Activated CD4-positive, alpha-beta T cell treated with anti-CD3 and anti-CD28 coated beads for 1 hour (primary cell): Measurements from ENCODE around the gene RAP1GAP2.

Experiments
- DNase-seq: peaks from one replicate; pipeline ENCODE4 v3.0.0-alpha.2; 2020

The RAP1GAP2 gene

DNA sequence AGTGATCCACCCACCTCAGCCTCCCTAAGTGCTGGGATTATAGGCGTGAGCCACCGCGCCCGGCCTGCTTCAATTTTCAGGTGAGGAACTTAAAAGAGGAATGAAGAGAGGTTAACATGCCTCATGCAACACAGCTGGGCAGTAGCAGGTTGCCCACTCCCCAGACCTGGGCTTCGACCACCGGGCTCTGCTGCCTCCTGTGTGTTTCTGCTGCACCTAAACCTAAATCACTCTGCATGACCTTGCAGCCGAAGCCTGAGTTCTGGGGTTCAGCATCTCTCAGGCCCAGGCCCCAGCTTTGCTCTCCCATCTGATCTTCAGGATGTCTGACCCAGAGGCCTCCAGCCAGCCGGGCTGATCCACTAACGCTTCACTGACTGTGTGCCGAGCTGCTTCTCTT is 154.6 kb downstream of the RAP1GAP2 start:
- DNase-seq, result no peak

DNA sequence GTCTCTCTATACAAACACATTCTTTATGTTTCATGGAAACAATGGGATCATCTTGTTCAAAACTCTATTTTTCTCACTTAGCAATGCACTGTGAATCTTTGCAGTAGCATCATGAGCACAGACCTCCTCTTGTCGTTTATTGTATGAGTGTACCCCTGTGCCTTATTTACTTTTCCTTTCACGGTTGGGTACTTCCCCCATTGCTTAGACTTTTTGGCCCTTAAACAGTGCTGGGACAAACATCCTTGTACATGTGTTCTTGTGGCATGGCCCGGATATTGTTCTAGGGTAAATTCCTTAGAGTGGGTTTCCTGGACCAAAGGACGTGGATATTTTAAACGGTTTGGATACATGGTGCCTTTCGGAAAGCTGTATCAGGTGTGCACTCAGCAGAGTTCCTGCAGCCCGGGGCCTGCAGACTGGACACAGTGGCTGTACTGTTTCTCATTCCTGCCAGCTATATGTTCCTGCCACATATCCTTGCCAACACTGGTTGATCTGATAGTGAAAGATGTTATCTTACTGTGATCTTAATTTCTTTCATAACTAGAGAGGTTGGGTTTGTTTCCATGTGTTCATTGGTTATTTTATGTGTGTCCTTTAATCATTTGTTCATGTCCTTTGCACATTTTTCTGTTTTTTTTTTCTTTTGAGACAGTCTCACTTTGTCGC is 156.1 kb downstream of the RAP1GAP2 start:
- DNase-seq, result no peak

DNA sequence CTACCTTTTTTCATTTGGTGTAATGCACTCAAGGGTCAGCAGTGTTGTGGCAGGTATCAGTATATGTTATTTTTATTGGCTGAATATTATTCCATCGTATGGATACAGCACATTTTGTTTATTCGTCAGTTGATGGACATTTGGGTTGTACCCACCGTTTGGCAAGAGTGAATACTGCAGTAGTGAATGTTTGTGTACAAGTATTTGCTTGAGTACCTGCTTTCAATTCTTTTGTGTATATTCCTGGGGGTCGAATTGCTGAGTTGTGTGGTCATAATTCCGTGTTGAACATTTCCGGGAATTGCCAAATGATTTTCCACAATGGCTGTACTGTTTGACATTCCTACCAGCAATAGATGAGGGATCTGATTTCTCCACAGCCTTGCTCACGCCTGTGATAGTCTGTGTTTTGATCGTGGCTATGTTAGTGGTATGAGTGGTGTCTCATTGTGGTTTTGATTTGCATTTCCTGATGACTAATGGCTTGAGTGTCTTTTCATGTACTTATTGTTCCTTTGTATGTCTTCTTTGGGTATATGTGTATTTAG is 158.7 kb downstream of the RAP1GAP2 start:
- no peak for DNase-seq

- no peak for DNase-seq
Observed at GRCh38 chr17:2955931-2956582, 159.8 kb downstream of the RAP1GAP2 start.

- DNase-seq, result no peak
Observed at GRCh38 chr17:2957631-2958286, 161.5 kb downstream of the RAP1GAP2 start.

DNA sequence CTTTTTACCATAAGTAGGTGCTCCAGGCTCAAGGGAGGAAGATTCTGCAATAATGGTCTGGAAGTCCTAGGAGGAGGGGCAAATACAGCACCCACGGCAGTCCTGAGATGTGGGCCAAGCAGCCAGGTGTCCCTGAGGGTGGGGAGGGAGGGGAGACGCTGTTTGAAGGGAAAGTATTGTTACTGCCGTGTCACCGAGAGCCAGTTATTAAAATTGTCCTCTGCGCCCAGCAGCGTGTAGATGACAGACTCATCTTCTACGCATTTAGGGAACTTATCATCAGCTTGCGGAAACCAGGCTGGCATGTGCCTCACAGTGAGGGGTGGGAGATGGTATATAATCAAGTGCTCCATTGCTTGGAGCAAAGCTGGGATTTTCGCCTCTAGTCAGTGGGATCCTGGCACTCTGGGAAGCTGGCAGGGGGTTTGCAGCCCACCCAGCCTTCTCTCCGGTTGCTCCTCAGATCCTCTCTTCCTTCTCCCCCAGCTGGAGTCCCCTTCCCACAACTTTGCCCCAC is 162.5 kb downstream of the RAP1GAP2 start:
- no peak for DNase-seq

DNA sequence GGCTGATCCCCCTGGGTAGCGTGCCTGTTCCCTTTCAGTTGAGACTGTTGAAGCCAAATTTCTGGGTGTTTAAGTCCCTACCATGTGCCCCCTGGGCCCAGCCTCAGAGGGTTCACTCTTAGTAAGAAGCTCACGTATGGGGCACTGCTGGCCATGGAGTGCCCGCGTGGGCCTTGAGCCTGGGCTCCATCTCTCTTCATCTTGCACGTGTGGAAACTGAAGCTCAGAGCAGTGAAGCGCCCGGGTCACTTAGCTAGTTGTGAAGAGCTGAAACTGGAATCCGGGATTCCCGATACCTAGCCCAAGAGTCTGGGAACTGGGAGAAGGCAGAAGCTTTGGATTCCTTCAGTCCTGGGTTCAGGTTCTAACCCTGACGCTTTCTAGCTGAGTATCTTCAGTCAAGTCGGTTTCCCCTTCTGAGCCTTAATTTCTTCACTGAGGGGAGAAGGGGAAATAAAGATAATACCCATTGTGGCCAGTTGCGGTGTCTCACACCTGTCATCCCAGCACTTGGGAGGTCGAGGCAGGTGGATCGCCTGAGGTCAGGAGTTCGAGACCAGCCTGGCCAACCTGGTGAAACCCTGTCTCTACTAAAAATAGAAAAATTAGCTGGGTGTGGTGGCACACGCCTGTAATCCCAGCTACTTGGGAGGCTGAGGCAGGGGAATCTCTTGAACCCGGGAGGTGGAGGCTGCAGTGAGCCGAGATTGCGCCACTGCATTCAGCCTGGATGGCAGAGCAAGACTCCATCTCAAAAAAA is 163.3 kb downstream of the RAP1GAP2 start:
- DNase-seq, result no peak

- DNase-seq, result no peak
Observed at GRCh38 chr17:2961446-2961845, 165.2 kb downstream of the RAP1GAP2 start.

- DNase-seq, result no peak
Observed at GRCh38 chr17:2962236-2962635, 166.0 kb downstream of the RAP1GAP2 start.

DNA sequence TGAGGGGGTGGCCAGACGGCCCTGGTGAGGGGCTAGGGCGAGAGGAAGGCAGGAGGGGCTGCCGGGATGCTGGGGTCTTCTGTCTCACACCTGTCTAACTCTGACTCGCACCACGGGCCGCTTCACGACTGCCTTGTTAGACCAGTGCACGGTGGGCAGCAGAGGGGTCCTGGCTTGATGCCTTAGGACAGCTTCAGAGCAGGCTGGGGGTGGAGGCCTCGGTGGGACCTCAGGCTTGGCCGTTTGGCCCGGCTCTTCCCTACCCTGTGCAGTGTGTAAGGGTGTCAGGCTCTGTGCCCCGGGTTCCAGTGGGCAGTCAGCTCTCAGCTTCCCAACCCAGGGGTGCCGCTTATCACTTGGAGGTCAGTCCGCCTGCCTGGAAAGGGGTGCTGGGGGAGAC is 166.5 kb downstream of the RAP1GAP2 start:
- no peak for DNase-seq

GRCh38 chr17:2963332-2964027 is 167.2 kb downstream of the RAP1GAP2 start:
- no peak for DNase-seq

GRCh38 chr17:2964028-2964356 is 167.8 kb downstream of the RAP1GAP2 start:
- DNase-seq, result no peak

DNA sequence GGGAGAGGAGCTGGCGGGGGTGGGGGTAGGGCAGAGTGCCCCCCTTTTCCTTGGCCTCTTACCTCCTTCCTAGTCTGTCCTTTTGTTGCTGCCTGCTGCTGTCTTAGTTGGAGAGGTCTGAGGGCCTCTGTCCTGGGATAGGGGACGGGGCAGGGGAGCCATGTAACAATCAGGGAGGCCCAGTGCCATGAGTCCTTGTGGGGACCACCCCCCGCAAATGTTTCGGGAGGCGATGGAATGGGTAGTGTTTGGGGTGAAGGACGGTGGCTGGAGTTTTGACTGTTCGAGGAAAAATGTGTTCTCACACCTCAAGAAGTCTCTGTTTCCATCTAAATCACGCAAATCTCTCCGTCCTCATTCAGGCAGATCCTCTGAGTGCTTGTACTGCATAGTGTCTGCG is 168.1 kb downstream of the RAP1GAP2 start:
- no peak for DNase-seq

DNA sequence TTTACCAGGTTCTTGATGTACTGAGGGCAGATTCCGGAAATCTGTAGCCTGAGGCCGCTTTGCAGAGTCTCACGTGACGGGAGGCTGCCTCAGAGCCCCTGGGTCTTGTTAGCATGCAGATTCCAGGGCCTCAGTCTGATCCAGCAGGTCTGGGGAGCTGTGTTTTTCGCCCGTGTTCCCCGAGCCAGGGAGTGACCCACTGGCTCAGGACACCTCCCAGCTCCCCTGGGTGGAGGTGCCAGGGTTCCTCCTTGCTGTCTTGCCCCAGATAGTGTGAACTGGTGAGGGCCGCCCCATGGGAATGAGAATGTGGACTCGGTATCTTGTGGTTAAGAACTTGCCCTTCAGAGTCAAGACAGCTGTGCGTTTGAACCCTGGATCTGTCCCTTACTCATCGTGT is 168.6 kb downstream of the RAP1GAP2 start:
- DNase-seq, result no peak

DNA sequence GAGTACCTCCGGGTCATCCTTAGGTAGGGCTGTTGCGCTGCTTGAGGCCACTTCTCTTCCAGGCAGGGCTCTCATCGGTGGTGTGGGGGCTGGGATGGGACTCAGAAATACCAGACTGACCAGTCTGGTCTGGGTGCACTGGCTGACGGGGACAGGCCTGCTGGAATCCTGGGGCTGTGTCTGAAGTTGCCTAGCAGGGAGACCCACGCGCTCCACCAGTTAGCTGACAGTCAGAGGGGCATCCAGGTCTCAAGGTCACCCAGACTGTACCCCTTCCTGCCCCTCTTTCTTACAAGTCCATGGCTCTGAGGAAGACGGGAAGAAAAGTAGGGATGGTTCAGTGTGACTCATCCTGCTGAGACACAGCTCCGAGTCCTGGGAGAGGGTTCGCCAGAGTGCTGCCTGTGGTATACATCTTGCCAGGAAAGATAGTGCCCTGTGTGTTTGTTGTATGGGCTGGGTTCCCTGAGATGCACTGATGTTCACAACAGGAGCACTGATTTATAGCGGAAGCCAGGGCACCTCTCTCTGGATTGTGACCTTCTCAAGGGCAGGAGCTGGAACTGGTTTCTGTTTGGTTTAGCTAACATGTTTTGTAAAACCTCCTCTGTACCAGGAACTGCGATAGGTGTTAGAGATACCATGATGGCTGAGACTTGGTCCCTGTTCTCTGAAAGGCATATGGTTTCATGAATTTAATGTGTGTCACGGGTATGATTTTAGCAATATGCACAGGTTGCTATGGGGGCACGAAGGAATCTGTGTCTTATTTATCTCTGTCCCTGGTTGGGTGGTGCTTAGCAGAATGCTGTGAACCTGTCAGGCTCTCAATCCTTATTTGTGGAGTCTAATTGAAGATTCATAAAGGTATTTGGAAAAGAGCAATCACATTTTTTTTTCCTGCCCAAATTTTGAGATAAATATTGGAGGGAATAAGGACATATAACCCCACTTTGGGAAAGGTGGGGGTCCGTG is 169.7 kb downstream of the RAP1GAP2 start:
- DNase-seq, result no peak

DNA sequence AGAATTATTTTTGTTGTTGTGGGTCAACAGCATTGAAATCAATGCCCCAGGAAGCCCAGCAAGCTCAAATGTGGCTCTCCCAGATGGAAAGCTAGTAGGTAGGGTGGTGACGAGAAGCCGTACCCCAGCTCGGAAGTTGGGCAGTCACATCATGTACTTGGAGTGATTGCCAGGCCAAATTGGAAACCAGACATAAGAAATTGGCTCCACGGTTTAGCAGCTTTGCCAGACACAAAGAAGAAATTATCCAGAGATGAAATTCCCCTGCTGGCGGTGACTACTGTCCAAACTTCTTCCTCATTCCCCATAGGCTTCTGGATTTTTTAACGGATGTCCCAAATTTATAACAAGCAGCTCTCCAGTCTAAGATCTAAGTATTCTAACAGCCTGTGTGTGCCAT is 171.3 kb downstream of the RAP1GAP2 start:
- no peak for DNase-seq

DNA sequence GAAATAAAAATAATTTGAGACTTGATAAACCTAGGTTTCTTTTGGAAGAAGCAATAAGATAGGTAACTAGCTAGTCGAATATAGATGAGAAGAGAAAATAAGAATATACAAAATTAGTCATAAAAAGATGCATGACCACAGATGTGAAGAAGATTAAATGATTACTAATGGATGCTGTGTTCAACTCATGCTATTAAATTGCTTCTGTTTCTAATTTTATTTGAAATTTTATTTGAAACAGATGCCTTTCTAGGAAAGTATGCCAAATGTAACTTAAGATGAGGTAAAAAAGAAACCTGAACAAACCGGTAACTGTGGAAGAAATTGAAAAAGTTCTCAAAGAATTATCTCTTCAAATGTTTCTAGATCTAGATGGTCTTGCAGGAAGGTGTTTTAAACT is 175.6 kb downstream of the RAP1GAP2 start:
- DNase-seq, result no peak

GRCh38 chr17:2972749-2973148 is 176.5 kb downstream of the RAP1GAP2 start:
- no peak for DNase-seq

DNA sequence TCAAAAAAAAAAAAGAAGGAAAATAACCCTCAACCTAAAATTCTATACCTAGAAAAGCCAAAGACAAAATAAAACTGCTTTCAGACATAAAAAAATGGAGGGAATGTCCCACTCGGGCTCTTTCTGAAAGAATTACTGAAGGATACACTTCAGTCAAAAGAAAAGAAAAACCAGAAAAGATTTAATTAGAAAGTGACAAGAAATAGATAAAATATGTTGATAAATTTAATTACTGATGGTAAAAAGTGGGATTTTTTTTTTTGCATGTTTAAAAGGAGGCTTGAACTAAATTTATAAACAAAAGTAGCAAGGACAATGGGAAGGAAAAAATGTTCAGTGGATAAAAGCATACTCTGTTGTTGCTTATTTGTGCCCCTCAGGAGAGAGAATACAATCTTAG is 178.1 kb downstream of the RAP1GAP2 start:
- no peak for DNase-seq

- no peak for DNase-seq
Observed at GRCh38 chr17:2975469-2975958, 179.3 kb downstream of the RAP1GAP2 start.

- no peak for DNase-seq
Observed at GRCh38 chr17:2977157-2977556, 180.9 kb downstream of the RAP1GAP2 start.
